Measurements from ENCODE around the gene ACTMAP. TPM values are rescaled to one million over a fixed set of nuclear protein-coding genes. Genes with fewer than 3 reads are reported as not detected.

ACTMAP gene
- total and polyA plus RNA-seq, 9 of the 15 experiments (the other 6 are each of a cell fraction or from before 2014, with no cell fraction given): 1.7 to 16.6 (median 4.9) TPM

DNA sequence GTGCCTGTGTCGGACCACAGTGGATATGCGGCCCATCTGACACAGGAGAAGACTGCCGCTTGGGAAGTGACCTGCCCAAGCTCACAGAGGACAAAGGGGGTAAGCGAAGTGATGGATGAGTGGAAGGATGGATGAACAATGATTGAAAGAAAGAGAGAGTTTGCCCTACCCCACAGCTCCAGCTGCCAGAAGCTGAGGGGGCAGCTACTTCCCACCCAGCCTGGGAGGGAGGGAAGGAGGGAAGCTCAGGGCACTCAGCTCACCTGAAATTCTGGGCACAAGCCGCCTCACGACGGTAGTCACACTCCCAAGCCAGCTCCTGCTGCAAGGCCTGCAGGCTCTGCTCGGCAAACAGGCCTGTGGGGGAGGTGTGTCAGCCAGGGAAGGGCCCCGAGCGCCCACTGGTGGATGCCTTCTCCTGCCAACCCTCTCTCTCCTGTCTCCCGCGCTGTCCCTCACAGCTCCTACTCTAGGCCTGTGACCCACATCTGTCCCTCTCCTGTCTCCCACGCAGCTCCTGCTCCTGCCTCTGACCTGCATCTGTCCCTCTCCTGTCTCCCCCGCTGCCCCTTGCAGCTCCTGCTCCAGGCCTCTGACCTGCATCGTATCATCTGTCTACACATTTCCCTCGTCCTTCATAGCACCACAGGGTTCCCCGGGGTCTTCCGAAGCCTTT, 47.8 kb downstream of the ACTMAP start (continued):
- TF ChIP-seq, protein P1, sequence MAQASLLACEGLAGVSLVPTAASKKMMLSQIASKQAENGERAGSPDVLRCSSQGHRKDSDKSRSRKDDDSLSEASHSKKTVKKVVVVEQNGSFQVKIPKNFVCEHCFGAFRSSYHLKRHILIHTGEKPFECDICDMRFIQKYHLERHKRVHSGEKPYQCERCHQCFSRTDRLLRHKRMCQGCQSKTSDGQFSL (CRISPR knock-in tag; IDR thresholded peaks at IDR 0.05): peak; percentile 92
- TF ChIP-seq, protein P1 (tag; IDR thresholded peaks at IDR 0.05): peak in 1 of 2 experiments; percentile 56; a peak in 1 of 4 replicates
- TF ChIP-seq, protein P2, sequence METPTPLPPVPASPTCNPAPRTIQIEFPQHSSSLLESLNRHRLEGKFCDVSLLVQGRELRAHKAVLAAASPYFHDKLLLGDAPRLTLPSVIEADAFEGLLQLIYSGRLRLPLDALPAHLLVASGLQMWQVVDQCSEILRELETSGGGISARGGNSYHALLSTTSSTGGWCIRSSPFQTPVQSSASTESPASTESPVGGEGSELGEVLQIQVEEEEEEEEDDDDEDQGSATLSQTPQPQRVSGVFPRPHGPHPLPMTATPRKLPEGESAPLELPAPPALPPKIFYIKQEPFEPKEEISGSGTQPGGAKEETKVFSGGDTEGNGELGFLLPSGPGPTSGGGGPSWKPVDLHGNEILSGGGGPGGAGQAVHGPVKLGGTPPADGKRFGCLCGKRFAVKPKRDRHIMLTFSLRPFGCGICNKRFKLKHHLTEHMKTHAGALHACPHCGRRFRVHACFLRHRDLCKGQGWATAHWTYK (CRISPR knock-in tag; IDR thresholded peaks at IDR 0.05): no peak
- no peak for TF ChIP-seq RAD51 (IDR thresholded peaks at IDR 0.05; ENCODE audit: borderline replicate concordance, low read depth)
- TF ChIP-seq SOX6 (IDR thresholded peaks at IDR 0.05): no peak; the same call in 1 of the 2 replicates
- TF ChIP-seq PHB2 (IDR thresholded peaks at IDR 0.05; ENCODE audit: low read depth): no peak
- TF ChIP-seq HLTF (IDR thresholded peaks at IDR 0.05): no peak
- TF ChIP-seq U2AF2 (optimal IDR thresholded peaks at IDR 0.05; ENCODE audit: low read depth, low read length): no peak
- TF ChIP-seq TRIM24 (IDR thresholded peaks at IDR 0.05): peak in 1 of 2 experiments; percentile 51; a peak in 1 of 4 replicates
- TF ChIP-seq DDX20 (tag; IDR thresholded peaks at IDR 0.05; ENCODE audit: low read depth): no peak
- TF ChIP-seq RBFOX2 (IDR thresholded peaks at IDR 0.05; ENCODE audit: low read depth, low read length): peak; percentile 34; the same call in 1 of the 2 replicates
- no peak; the same call in 1 of the 2 replicates for TF ChIP-seq SMARCE1 (IDR thresholded peaks at IDR 0.05)
- TF ChIP-seq, protein P3, sequence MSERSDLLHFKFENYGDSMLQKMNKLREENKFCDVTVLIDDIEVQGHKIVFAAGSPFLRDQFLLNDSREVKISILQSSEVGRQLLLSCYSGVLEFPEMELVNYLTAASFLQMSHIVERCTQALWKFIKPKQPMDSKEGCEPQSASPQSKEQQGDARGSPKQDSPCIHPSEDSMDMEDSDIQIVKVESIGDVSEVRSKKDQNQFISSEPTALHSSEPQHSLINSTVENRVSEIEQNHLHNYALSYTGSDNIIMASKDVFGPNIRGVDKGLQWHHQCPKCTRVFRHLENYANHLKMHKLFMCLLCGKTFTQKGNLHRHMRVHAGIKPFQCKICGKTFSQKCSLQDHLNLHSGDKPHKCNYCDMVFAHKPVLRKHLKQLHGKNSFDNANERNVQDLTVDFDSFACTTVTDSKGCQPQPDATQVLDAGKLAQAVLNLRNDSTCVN (CRISPR knock-in tag; IDR thresholded peaks at IDR 0.05): peak; percentile 48; the same call in 1 of the 2 replicates
- TF ChIP-seq SP1 (CRISPR knock-in tag; IDR thresholded peaks at IDR 0.05): peak; percentile 61; the same call in 1 of the 2 replicates
- peak; percentile 93 for TF ChIP-seq RB1 (IDR thresholded peaks at IDR 0.05; ENCODE audit: low read depth)
- TF ChIP-seq CCAR2 (IDR thresholded peaks at IDR 0.05; ENCODE audit: low read depth, low read length): no peak
- no peak for TF ChIP-seq ZNF384 (IDR thresholded peaks at IDR 0.05; ENCODE audit: low read depth, low read length)
- TF ChIP-seq, protein P4, sequence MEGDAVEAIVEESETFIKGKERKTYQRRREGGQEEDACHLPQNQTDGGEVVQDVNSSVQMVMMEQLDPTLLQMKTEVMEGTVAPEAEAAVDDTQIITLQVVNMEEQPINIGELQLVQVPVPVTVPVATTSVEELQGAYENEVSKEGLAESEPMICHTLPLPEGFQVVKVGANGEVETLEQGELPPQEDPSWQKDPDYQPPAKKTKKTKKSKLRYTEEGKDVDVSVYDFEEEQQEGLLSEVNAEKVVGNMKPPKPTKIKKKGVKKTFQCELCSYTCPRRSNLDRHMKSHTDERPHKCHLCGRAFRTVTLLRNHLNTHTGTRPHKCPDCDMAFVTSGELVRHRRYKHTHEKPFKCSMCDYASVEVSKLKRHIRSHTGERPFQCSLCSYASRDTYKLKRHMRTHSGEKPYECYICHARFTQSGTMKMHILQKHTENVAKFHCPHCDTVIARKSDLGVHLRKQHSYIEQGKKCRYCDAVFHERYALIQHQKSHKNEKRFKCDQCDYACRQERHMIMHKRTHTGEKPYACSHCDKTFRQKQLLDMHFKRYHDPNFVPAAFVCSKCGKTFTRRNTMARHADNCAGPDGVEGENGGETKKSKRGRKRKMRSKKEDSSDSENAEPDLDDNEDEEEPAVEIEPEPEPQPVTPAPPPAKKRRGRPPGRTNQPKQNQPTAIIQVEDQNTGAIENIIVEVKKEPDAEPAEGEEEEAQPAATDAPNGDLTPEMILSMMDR (IDR thresholded peaks at IDR 0.05 in 2 of 3, conservative IDR thresholded peaks at IDR 0.05 in 1 of 3; ENCODE audit: insufficient read depth in 2 of 3, low read depth in 1 of 3, low read length in 3 of 3): peak; percentile 94

All from K562 (cell line).